ENCODE measurements around the gene DCLK1.

DNA sequence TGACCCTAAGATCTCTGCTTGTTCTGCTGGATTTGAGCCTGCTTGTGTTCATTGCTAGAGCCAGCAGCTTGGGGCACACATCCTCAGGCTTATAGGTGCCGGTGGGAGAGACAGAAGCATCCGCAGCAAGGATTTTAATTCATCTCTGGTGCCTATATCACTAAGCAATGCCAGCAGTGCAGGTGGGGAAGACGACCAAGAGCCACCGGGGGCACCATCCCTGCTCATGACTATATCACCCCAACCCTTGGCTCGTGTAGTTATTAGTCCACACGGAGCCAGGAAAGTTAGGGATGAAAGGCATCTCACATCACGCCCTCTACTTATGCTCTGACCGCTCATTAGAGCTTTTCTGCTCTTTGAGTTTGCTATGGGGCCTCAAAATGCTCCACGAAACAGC lies 298.2 kb downstream of the DCLK1 start:
- TF ChIP-seq POLR2AphosphoS5 (IDR thresholded peaks at IDR 0.05) (no peak), POLR2A (IDR thresholded peaks at IDR 0.05) (no peak)

All from prostate gland (tissue), 1 donor.